Left lung (tissue), 10 donors: Measurements from ENCODE around the gene OPCML. TPM values are rescaled to one million over a fixed set of nuclear protein-coding genes. Genes with fewer than 3 reads are reported as not detected.

Experiments
- ATAC-seq: fragments of 200-7000 bp; cut with Tn5 transposase; one replicate; pipeline ENCODE4 v1.9.1; 2020; ENCODE audit warnings: moderate library complexity
- DNase-seq, 4 donors: peaks; one replicate each; pipeline ENCODE4 v3.0.0-alpha.2; 2013 to 2020
- H3K27ac ChIP-seq, 2 donors: fragments of 200-600 bp; sonication (generic) in 1 of 2; one replicate each; pipeline versions ENCODE4 v1.5.0 to v1.8.0; 2020 to 2021
- H3K27me3 ChIP-seq, 2 donors: fragments of 200-600 bp; sonication (generic) in 1 of 2; one replicate each; pipeline versions ENCODE4 v1.5.0 to v1.8.0; 2020 to 2021
- H3K36me3 ChIP-seq, 2 donors: fragments of 200-600 bp; sonication (generic) in 1 of 2; one replicate each; pipeline versions ENCODE4 v1.5.0 to v1.8.0; 2020 to 2021
- H3K4me1 ChIP-seq, 2 donors: fragments of 200-600 bp; one replicate each; pipeline ENCODE4 v1.8.0; 2021
- H3K4me3 ChIP-seq, 2 donors: fragments of 200-600 bp; sonication (generic) in 1 of 2; one replicate each; pipeline versions ENCODE4 v1.5.0 to v1.8.0; 2020 to 2021; ENCODE audit warnings: mild to moderate bottlenecking in 1 of 2
- H3K9me3 ChIP-seq, 2 donors: fragments of 200-600 bp; sonication (generic) in 1 of 2; one replicate each; pipeline versions ENCODE4 v1.5.0 to v1.8.0; 2020 to 2021
- CTCF ChIP-seq, 2 donors: fragments of 200-600 bp; sonication (generic) in 1 of 2; IDR thresholded peaks; one replicate each; pipeline versions ENCODE4 v1.5.0 to v1.8.0; 2021; ENCODE audit warnings: antibody characterized with exemption in 2 of 2
- intact Hi-C, 2 donors: fragments of 100-400 bp; cut with DNase I; formaldehyde crosslinking; loops; one replicate each; pipeline versions ENCODE4 v1.11.2 to v1.14.2; 2022
- polyA plus RNA-seq, 6 donors: library from polyadenylated mRNA; unstranded; fragments of 120-200 nt; gene quantifications; one replicate each; pipeline ENCODE4 v1.2.1, GENCODE V29; 2013; ENCODE audit not compliant: insufficient read length in 6 of 6
- total RNA-seq, 2 donors: library from RNA; stranded (reverse); fragmentation: NEBNext Ultra II Directional; extraction: Animal tissue kit (Norgen Biotek cat#: 25700); gene quantifications; one replicate each; pipeline ENCODE4 v1.2.1, GENCODE V29; 2021
- donor health status: DM: no; HTN: yes; CAD: no.
- donor health status: DM: no; HTN: no; CAD: no.

Gene OPCML
- total and polyA plus RNA-seq, 8 donors: 0.98 to 5.3 (median 1.9) TPM; not detected in 2

- DNase-seq (no peak), ATAC-seq (no peak)
- no peak for TF ChIP-seq CTCF (IDR thresholded peaks at IDR 0.05)
- no peaks in the 10 kb centered on the region for H3K4me1 ChIP-seq
- intact Hi-C loops: no loop called here
- H3K36me3 ChIP-seq: no peaks in the 10 kb centered on the region
- H3K9me3 ChIP-seq: peaks cover 0 to 3% of the 10 kb centered on the region in 2 donors
- no peak overlapping the region for H3K4me3 ChIP-seq
- no peak overlapping the region for H3K27ac ChIP-seq
- H3K27me3 ChIP-seq: no peaks in the 10 kb centered on the region
These were observed 679.9 kb downstream of the OPCML start for GRCh38 chr11:132852361-132852760.

- intact Hi-C loops: no loop called here
- ATAC-seq (no peak), DNase-seq (no peak)
- Histone ChIP-seq H3K36me3 (no peaks in the 10 kb centered on the region), H3K4me3 (no peak overlapping the region), H3K27ac (no peak overlapping the region), H3K4me1 (no peaks in the 10 kb centered on the region), H3K9me3 (peaks cover 0 to 3% of the 10 kb centered on the region in 2 donors), H3K27me3 (no peaks in the 10 kb centered on the region)
- no peak for TF ChIP-seq CTCF (IDR thresholded peaks at IDR 0.05)
These were observed 681.1 kb downstream of the OPCML start for GRCh38 chr11:132851247-132851646.

- H3K27me3 ChIP-seq: no peaks in the 10 kb centered on the region
- no peak overlapping the region for H3K4me3 ChIP-seq
- no peaks in the 10 kb centered on the region for H3K9me3 ChIP-seq
- H3K36me3 ChIP-seq: no peaks in the 10 kb centered on the region
- ATAC-seq (no peak), DNase-seq (no peak)
- H3K27ac ChIP-seq: no peak overlapping the region
- no peaks in the 10 kb centered on the region for H3K4me1 ChIP-seq
- intact Hi-C loops: no loop called here
- no peak for TF ChIP-seq CTCF (IDR thresholded peaks at IDR 0.05)
These were observed 682.0 kb downstream of the OPCML start for GRCh38 chr11:132850266-132850665.

GRCh38 chr11:132848336-132848735 lies 684.0 kb downstream of the OPCML start:
- Histone ChIP-seq H3K27ac (no peak overlapping the region), H3K27me3 (no peaks in the 10 kb centered on the region), H3K9me3 (no peaks in the 10 kb centered on the region), H3K4me1 (no peaks in the 10 kb centered on the region), H3K4me3 (no peak overlapping the region), H3K36me3 (no peaks in the 10 kb centered on the region)
- ATAC-seq: no peak
- TF ChIP-seq CTCF (IDR thresholded peaks at IDR 0.05): no peak
- no peak for DNase-seq
- intact Hi-C loops: no loop called here

- intact Hi-C loops: no loop called here
- ATAC-seq: no peak
These were observed 686.2 kb downstream of the OPCML start for GRCh38 chr11:132846075-132846474.

More at GRCh38 chr11:132846075-132846474, 686.2 kb downstream of the OPCML start:
- no peak for TF ChIP-seq CTCF (IDR thresholded peaks at IDR 0.05)
- H3K36me3 ChIP-seq: no peaks in the 10 kb centered on the region
- no peaks in the 10 kb centered on the region for H3K4me1 ChIP-seq
- H3K4me3 ChIP-seq: no peak overlapping the region
- H3K27me3 ChIP-seq: no peaks in the 10 kb centered on the region
- DNase-seq: no peak
- no peaks in the 10 kb centered on the region for H3K9me3 ChIP-seq
- no peak overlapping the region for H3K27ac ChIP-seq
